Transverse colon (tissue), 4 donors: Measurements from ENCODE around the gene TTLL4. TPM values are rescaled to one million over a fixed set of nuclear protein-coding genes. Genes with fewer than 3 reads are reported as not detected.

Experiments used
- DNase-seq: peaks from one replicate; pipeline ENCODE4 v3.0.0-alpha.2; 2019
- H3K27ac ChIP-seq, 4 donors: fragments of 200-600 bp; sonication (generic); 2 replicates each; pipeline ENCODE4 v1.5.1; 2016 to 2018; ENCODE audit warnings: inconsistent platforms in 4 of 4
- H3K27me3 ChIP-seq: fragments of 200-600 bp; sonication (generic); 2 replicates; pipeline ENCODE4 v1.5.1; 2017; ENCODE audit warnings: inconsistent platforms
- H3K36me3 ChIP-seq, 4 donors: fragments of 200-600 bp; sonication (generic); 2 replicates each; pipeline ENCODE4 v1.5.1; 2017 to 2019; ENCODE audit warnings: inconsistent platforms in 4 of 4
- H3K4me1 ChIP-seq, 4 donors: fragments of 200-600 bp; sonication (generic); 2 replicates each; pipeline ENCODE4 v1.5.1; 2017 to 2020; ENCODE audit warnings: inconsistent platforms in 4 of 4
- H3K4me3 ChIP-seq, 4 donors: fragments of 200-600 bp; sonication (generic); 1 replicate in 1 of 4; 2 replicates in 3 of 4; pipeline versions ENCODE4 v1.5.1 to v1.6.1; 2017 to 2019; ENCODE audit warnings: inconsistent platforms in 4 of 4
- H3K9me3 ChIP-seq, 2 donors: fragments of 200-600 bp; sonication (generic); 2 replicates each; pipeline ENCODE4 v1.5.1; 2017 to 2019; ENCODE audit warnings: inconsistent platforms in 2 of 2
- EP300 ChIP-seq: sonication (generic); formaldehyde crosslinking; IDR thresholded peaks from one replicate; pipeline ENCODE4 v1.6.1; 2017; ENCODE audit warnings: antibody characterized with exemption, low read depth
- POLR2A ChIP-seq: fragments of 450-650 bp; IDR thresholded peaks from one replicate; pipeline ENCODE4 v1.6.1; 2016; ENCODE audit warnings: antibody characterized with exemption, mild to moderate bottlenecking, moderate library complexity
- POLR2AphosphoS5 ChIP-seq, 3 donors: sonication (generic); formaldehyde crosslinking; IDR thresholded peaks; one replicate each; pipeline ENCODE4 v1.6.1; 2016; ENCODE audit warnings: antibody characterized with exemption in 3 of 3
- WGBS, 2 donors: methylation state at CpG; one replicate each; pipeline ENCODE4 v1.1.5; 2018; ENCODE audit warnings: low coverage in 1 of 2; 5-methylcytosine and 5-hydroxymethylcytosine counted together
- in situ Hi-C, 4 donors: fragments of 200-750 bp; cut with MboI; loops; one replicate each; pipeline versions ENCODE4 v1.15.0 to v1.15.1; 2017; ENCODE audit warnings: low sequenced_read_pairs in 3 of 4, low pct_ligation_motif_present in 1 of 4, low pct_unique_long_range_greater_than_20kb in 1 of 4
- intact Hi-C: fragments of 100-400 bp; cut with DNase I; formaldehyde crosslinking; loops from one replicate; pipeline ENCODE4 v1.15.1; 2023; ENCODE audit warnings: low total_unique reads
- total RNA-seq, 4 donors: library from RNA; depleted of rRNA; stranded (reverse); fragments of >200 nt; gene quantifications; one replicate each; pipeline ENCODE4 v1.1.0, GENCODE V29; 2016
- TF ChIP-seq, protein P1 (sequence below), 5 experiments: fragments of 200-600 bp in 3 of 5; fragments of 450-650 bp in 2 of 5; sonication (generic) in 3 of 5; IDR thresholded peaks; 1 replicate in 2 of 5; 2 replicates in 3 of 5; pipeline ENCODE4 v1.5.1; 2016 to 2017; ENCODE audit warnings: antibody characterized with exemption in 5 of 5, inconsistent platforms in 3 of 5, mild to moderate bottlenecking in 2 of 5, moderate library complexity in 1 of 5

The TTLL4 gene
- total RNA-seq, 4 donors from 2014 or later = 6.0 to 26.0 (median 15.9) TPM

DNA sequence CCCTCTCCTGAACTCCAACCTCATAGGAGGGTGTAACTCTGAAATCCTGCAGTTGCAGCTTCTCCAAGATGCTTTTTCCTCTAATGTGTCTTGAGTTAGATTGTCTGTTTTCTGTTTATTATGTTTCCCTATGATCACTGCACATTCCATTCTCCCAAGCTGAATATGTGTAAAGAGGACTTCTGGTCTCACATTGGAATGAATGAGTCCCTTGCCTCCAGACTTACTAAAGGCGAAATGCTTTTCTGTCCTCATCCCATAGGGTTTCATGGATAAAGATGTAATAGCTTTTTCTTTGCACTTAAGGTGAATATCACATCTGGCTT, 35.8 kb downstream of the TTLL4 start:
- in situ Hi-C loops = loop anchor here in 1 of 4 donors (25.0 kb wide), 1 partner anchor 91 kb away; the partner anchor contains the start of gene PRKAG3
- Histone ChIP-seq H3K9me3 (no peaks in the 10 kb centered on the region), H3K4me1 (no peaks in the 10 kb centered on the region), H3K4me3 (no peak overlapping the region), H3K36me3 (peaks cover 0 to 46% (median 18%) of the 10 kb centered on the region in 4 donors), H3K27ac (no peak overlapping the region), H3K27me3 (no peaks in the 10 kb centered on the region)
- TF ChIP-seq, protein P1, sequence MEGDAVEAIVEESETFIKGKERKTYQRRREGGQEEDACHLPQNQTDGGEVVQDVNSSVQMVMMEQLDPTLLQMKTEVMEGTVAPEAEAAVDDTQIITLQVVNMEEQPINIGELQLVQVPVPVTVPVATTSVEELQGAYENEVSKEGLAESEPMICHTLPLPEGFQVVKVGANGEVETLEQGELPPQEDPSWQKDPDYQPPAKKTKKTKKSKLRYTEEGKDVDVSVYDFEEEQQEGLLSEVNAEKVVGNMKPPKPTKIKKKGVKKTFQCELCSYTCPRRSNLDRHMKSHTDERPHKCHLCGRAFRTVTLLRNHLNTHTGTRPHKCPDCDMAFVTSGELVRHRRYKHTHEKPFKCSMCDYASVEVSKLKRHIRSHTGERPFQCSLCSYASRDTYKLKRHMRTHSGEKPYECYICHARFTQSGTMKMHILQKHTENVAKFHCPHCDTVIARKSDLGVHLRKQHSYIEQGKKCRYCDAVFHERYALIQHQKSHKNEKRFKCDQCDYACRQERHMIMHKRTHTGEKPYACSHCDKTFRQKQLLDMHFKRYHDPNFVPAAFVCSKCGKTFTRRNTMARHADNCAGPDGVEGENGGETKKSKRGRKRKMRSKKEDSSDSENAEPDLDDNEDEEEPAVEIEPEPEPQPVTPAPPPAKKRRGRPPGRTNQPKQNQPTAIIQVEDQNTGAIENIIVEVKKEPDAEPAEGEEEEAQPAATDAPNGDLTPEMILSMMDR (IDR thresholded peaks at IDR 0.05) = no peak
- no peak for TF ChIP-seq EP300
- TF ChIP-seq POLR2A = no peak
- no peak for TF ChIP-seq POLR2AphosphoS5 (IDR thresholded peaks at IDR 0.05)
- no peak for DNase-seq
- intact Hi-C loops = no loop called here
- 100% methylated on average over 1 of the region's 1 CpG for WGBS, 2 donors

DNA sequence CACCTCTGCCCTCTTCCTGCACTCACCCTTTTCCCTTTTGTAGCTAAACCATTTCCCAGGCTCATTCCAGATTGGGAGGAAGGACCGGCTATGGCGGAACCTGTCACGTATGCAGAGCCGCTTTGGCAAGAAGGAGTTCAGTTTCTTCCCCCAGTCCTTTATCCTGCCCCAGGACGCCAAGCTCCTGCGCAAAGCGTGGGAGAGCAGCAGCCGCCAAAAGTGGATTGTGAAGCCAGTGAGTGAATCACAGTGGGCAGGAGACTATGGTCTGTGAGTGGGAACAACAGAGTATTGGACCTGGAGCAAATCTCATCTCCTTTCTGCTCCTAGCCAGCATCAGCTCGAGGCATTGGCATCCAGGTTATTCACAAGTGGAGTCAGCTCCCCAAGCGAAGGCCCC, 36.3 kb downstream of the TTLL4 start:
- in situ Hi-C loops = loop anchor here in 1 of 4 donors (25.0 kb wide), 1 partner anchor 90 kb away; the partner anchor contains the start of gene PRKAG3
- no peaks in the 10 kb centered on the region for H3K4me1 ChIP-seq
- H3K4me3 ChIP-seq = no peak overlapping the region
- WGBS, 2 donors = 98 to 100% methylated on average over 7 to 10 of the region's 10 CpGs
- H3K36me3 ChIP-seq = peaks cover 0 to 47% (median 19%) of the 10 kb centered on the region in 4 donors
- intact Hi-C loops = no loop called here
- H3K9me3 ChIP-seq = no peaks in the 10 kb centered on the region
- TF ChIP-seq EP300 (no peak), POLR2A (no peak), POLR2AphosphoS5 (IDR thresholded peaks at IDR 0.05) (no peak)
- TF ChIP-seq, protein P1 (IDR thresholded peaks at IDR 0.05) = no peak
- no peaks in the 10 kb centered on the region for H3K27me3 ChIP-seq
- no peak overlapping the region for H3K27ac ChIP-seq
- DNase-seq = no peak

DNA sequence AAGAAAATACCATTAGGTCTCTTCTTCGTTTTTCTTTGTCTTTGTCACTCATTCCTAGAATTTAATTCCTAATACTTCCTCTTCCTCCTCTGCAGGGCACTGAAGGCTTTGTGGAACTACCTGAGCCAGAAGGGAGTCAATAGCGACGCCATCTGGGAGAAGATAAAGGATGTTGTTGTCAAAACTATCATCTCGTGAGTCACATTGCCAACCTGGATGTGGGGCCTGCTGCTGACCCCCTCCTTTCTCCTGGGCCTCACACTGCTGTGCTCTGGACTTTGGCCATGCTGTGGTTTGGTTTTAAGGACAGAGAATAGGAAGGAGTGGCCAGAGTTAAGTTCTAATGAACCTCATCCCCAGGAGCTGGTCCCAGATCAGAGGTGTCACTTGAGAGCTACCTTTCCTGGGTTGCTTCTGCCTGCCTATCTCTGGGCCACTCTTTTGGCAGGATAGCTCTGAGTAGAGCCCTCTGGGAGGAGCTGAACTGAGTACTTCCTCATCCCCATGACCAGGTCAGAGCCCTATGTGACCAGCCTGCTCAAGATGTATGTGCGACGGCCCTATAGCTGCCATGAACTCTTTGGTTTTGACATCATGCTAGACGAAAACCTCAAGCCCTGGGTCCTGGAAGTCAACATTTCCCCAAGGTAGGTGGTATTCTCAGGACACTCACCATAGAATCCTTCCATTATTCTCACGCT, 38.3 kb downstream of the TTLL4 start:
- no peak for DNase-seq
- Histone ChIP-seq H3K4me1 (no peaks in the 10 kb centered on the region), H3K27me3 (no peaks in the 10 kb centered on the region), H3K27ac (no peak overlapping the region), H3K36me3 (peaks cover 0 to 52% (median 20%) of the 10 kb centered on the region in 4 donors), H3K4me3 (no peak overlapping the region), H3K9me3 (no peaks in the 10 kb centered on the region)
- TF ChIP-seq POLR2A (no peak), EP300 (no peak), POLR2AphosphoS5 (IDR thresholded peaks at IDR 0.05) (no peak)
- TF ChIP-seq, protein P1 (IDR thresholded peaks at IDR 0.05) = no peak
- intact Hi-C loops (no loop called here), in situ Hi-C loops (loop anchor here in 1 of 4 donors (25.0 kb wide), 1 partner anchor 88 kb away; the partner anchor contains the start of gene PRKAG3)
- WGBS, 2 donors = 80 to 89% methylated on average over 4 to 8 of the region's 8 CpGs

DNA sequence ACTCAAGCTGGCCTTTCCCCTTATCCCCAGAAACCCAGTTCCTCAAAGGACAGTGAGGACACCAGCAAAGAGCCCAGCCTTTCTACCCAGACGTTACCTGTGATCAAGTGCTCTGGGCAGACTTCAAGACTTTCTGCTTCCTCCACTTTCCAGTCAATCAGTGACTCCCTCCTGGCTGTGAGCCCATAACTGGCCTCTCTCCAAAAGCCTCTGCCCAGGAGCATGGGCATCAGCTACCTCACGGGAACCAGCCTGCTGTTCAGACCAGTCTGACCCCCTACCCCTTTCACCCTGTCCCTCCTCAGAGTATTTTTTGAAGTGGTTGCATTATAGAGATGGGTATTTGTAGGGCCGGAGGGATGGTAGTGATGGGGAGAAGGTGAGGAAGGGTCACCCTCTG, 43.6 kb downstream of the TTLL4 start:
- no peak overlapping the region for H3K4me3 ChIP-seq
- TF ChIP-seq POLR2A (no peak), POLR2AphosphoS5 (IDR thresholded peaks at IDR 0.05) (no peak), EP300 (no peak)
- TF ChIP-seq, protein P1 (IDR thresholded peaks at IDR 0.05) = no peak
- peaks cover 0 to 42% (median 10%) of the 10 kb centered on the region in 4 donors for H3K36me3 ChIP-seq
- in situ Hi-C loops = no loop called here
- DNase-seq = no peak
- intact Hi-C loops = no loop called here
- no peaks in the 10 kb centered on the region for H3K9me3 ChIP-seq
- H3K4me1 ChIP-seq = no peaks in the 10 kb centered on the region
- H3K27ac ChIP-seq = no peak overlapping the region
- H3K27me3 ChIP-seq = no peaks in the 10 kb centered on the region
- 40 to 75% methylated on average over 1 to 3 of the region's 3 CpGs for WGBS, 2 donors
